Breast epithelium (tissue), 4 donors: ENCODE results near the gene DPY19L1. TPM values are rescaled to one million over a fixed set of nuclear protein-coding genes. Genes with fewer than 3 reads are reported as not detected.
"Not testable (repeated sequence)": the region's sequence is repeated elsewhere in the genome, so short reads cannot be mapped to it uniquely, and the experiment has no call there.

Experiments
- DNase-seq, 2 donors: peaks; one replicate each; pipeline ENCODE4 v3.0.0-alpha.2; 2019; ENCODE audit warnings: low spot score in 2 of 2
- H3K27ac ChIP-seq, 2 donors: fragments of 200-600 bp; sonication (generic) in 1 of 2; one replicate each; pipeline ENCODE4 v1.5.1; 2016 to 2019; ENCODE audit warnings: mild to moderate bottlenecking in 1 of 2
- H3K27me3 ChIP-seq, 2 donors: fragments of 200-600 bp; sonication (generic) in 1 of 2; one replicate each; pipeline versions ENCODE4 v1.5.1 to v1.6.0; 2017 to 2019; ENCODE audit warnings: control low read depth in 1 of 2, mild to moderate bottlenecking in 1 of 2
- H3K36me3 ChIP-seq: fragments of 200-600 bp; one replicate; pipeline ENCODE4 v1.5.1; 2019
- H3K4me1 ChIP-seq, 2 donors: fragments of 200-600 bp; sonication (generic); one replicate each; pipeline ENCODE4 v1.5.1; 2016 to 2019; ENCODE audit warnings: control low read depth in 1 of 2
- H3K4me3 ChIP-seq, 3 donors: fragments of 200-600 bp; sonication (generic); 1 replicate in 2 of 3; 2 replicates in 1 of 3; pipeline ENCODE4 v1.5.1; 2016 to 2019; ENCODE audit warnings: mild to moderate bottlenecking in 3 of 3, moderate library complexity in 2 of 3
- H3K9me3 ChIP-seq, 2 donors: fragments of 200-600 bp; sonication (generic) in 1 of 2; one replicate each; pipeline ENCODE4 v1.5.1; 2016 to 2019; ENCODE audit warnings: control low read depth in 1 of 2
- POLR2A ChIP-seq: fragments of 450-650 bp; IDR thresholded peaks from one replicate; pipeline ENCODE4 v1.6.1; 2016; ENCODE audit warnings: antibody characterized with exemption, mild to moderate bottlenecking, moderate library complexity
- POLR2AphosphoS5 ChIP-seq, 3 donors: sonication (generic); formaldehyde crosslinking; IDR thresholded peaks; one replicate each; pipeline ENCODE4 v1.6.1; 2017; ENCODE audit warnings: antibody characterized with exemption in 3 of 3
- intact Hi-C: fragments of 100-400 bp; cut with DNase I; formaldehyde crosslinking; loops from one replicate; pipeline ENCODE4 v1.15.1; 2023; ENCODE audit warnings: low total_unique reads
- total RNA-seq, 3 donors: library from RNA; depleted of rRNA; stranded (reverse); fragments of >200 nt; gene quantifications; one replicate each; pipeline ENCODE4 v1.1.0, GENCODE V29; 2016
- TF ChIP-seq, protein P1 (sequence below), 3 donors: fragments of 450-650 bp; IDR thresholded peaks; one replicate each; pipeline ENCODE4 v1.5.1; 2016 to 2017; ENCODE audit warnings: antibody characterized with exemption in 3 of 3, mild to moderate bottlenecking in 3 of 3, moderate library complexity in 3 of 3

The DPY19L1 gene
- total RNA-seq = 10 to 100 TPM; 14.1 to 18.2 (median 17.4) TPM

DNA sequence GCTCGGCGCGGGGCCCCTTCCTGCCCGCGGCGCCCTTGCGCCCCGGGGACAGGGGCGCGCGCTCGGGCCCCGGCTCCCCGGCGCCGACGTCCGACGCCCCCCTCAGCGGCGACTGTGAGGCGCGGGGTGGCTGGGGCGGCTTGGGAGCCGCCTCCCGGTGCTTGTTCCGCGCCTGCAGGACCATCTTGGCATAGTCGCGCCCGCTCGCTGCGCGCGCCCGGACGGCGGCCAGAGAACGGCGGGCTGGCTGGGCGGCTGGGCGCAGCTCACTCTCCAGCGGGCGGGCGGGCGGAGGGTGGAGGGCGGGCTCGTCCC, at the start of gene DPY19L1:
DPY19L1 (minus strand) TSS at position 275 of the 315 bp plus-strand sequence; CDS start at position 184, 91 bp downstream.
- Histone ChIP-seq H3K9me3 (no peaks in the 10 kb centered on the region), H3K36me3 (no peaks in the 10 kb centered on the region), H3K27me3 (no peaks in the 10 kb centered on the region), H3K4me1 (no peaks in the 10 kb centered on the region), H3K4me3 (peak within 1 kb of the TSS; percentile 66 to 85 (median 70)), H3K27ac (peak within 1 kb of the TSS; percentile 86 to 90)
- TF ChIP-seq POLR2AphosphoS5 (IDR thresholded peaks at IDR 0.05) (no peak), POLR2A (no peak)
- TF ChIP-seq, protein P1, sequence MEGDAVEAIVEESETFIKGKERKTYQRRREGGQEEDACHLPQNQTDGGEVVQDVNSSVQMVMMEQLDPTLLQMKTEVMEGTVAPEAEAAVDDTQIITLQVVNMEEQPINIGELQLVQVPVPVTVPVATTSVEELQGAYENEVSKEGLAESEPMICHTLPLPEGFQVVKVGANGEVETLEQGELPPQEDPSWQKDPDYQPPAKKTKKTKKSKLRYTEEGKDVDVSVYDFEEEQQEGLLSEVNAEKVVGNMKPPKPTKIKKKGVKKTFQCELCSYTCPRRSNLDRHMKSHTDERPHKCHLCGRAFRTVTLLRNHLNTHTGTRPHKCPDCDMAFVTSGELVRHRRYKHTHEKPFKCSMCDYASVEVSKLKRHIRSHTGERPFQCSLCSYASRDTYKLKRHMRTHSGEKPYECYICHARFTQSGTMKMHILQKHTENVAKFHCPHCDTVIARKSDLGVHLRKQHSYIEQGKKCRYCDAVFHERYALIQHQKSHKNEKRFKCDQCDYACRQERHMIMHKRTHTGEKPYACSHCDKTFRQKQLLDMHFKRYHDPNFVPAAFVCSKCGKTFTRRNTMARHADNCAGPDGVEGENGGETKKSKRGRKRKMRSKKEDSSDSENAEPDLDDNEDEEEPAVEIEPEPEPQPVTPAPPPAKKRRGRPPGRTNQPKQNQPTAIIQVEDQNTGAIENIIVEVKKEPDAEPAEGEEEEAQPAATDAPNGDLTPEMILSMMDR (IDR thresholded peaks at IDR 0.05) = no peak
- no peak for DNase-seq
- intact Hi-C loops = no loop called here

DNA sequence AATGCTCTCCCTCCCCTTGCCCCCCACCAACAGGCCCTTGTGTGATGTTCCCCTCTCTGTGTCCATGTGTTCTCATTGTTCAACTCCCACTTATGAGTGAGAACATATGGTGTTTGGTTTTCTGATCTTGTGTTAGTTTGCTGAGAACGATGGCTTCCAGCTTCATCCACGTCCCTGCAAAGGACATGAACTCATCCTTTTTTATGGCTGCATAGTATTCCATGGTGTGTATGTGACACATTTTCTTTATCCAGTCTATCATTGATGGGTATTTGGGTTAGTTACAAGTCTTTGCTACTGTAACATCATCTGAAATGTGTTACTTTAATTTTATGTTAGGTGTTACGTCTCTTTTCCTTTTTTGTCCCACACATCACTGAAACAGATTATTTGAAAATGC, 42.2 kb upstream of the DPY19L1 start:
- H3K4me1 ChIP-seq, H3K9me3 ChIP-seq, DNase-seq, H3K36me3 ChIP-seq, intact Hi-C loops, H3K4me3 ChIP-seq, H3K27ac ChIP-seq, H3K27me3 ChIP-seq: not testable (repeated sequence)

DNA sequence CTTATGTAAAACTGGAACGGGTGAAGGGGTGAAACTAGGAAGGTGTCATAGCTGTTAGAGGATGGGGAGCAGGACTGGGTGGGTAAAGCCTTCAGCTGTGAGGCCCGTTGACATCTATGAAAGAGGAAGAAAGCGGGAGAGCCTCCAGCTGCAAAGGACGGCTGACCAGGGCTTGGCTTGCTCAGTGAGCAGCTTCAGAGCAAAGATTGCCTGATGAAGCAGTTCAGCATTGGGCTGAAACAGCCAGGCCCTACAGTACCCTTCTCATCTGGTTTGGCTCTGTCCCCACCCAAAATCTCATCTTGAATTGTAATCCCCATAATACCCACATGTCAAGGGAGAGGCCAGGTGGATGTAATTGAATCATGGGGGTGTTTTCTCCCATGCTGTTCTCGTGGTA, 36.7 kb upstream of the DPY19L1 start:
- H3K27ac ChIP-seq, H3K36me3 ChIP-seq, H3K9me3 ChIP-seq, DNase-seq, H3K27me3 ChIP-seq, H3K4me1 ChIP-seq, intact Hi-C loops, H3K4me3 ChIP-seq: not testable (repeated sequence)

DNA sequence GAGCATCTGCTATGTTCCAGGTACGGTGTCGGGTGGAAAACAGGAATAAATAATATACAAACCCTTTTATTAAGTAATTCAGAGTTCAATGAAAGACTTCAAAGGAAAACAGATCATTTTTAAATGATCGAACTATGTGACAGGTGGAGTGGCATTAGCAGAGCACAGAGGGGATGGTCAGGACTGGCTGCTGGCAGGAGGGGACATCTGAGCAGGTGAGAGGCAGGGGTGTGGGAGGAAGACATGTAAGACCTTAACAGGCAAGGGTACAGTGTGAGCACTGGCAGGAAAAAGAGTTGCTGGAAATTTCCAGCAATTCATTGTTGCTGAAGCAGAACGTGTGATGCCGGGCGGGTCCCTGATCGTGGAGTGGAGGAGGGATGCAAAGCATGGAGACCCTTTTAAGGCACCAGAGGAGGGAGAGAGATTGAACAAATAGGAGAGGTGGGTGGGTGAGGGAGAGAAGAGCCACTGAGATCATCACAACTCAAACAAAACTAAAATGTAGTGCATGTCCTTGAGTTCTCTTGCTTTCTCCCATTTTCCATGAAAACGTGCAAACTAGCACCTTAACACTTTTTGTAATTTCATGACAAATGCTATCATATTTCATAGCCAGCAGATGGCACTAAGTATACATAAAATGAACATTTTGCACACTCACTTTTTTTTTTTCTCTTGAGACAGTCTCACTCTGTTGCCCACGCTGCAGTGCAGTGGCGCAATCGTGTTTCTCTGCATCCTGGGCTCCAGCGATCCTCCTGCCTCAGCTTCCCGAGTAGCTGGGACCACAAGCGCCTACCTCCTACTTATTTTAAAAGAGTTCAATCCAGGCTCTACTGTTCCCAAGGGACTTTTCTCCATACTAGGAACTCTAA, 35.9 kb upstream of the DPY19L1 start:
- intact Hi-C loops, H3K27me3 ChIP-seq, H3K4me1 ChIP-seq, DNase-seq, H3K36me3 ChIP-seq, H3K4me3 ChIP-seq, H3K9me3 ChIP-seq, H3K27ac ChIP-seq: not testable (repeated sequence)

DNA sequence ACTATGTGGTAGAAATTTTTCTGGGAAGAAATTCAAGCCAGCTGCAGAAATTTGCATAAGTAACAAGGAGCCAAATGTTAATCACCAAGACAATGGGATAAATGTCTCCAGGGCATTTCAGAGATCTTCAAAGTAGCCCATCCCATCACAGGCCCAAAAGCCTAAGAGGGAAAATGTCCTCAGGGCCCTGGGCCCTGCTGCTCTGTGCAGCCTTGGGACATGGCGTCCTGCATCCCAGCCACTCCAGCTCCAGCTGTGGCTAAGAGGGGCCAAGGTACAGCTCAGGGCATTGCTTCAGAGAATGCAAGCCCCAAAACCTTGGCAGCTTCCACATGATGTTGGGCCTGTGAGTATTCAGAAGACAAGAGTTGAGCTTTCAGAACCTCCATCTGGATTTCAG, 31.8 kb upstream of the DPY19L1 start:
- H3K36me3 ChIP-seq, H3K4me1 ChIP-seq, H3K27me3 ChIP-seq, intact Hi-C loops, H3K27ac ChIP-seq, DNase-seq, H3K9me3 ChIP-seq, H3K4me3 ChIP-seq: not testable (repeated sequence)

DNA sequence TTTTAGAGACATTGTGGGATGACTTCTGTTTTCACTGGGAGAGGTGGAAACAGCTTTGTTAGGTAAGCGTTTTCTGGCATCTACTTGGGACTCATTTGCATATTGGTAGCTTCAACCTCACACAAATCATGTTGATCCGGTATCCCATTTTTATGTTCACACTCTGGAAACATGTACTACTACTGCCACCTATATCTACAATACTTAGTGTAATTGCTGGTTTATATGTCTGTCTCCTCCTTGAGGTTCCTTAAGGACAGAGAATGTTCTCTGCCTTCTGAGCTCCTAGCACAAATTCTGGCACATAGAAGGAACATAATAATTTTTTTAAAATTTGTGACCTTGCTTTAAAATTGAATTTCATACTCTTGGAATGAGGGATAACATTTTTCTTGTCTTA, 28.1 kb upstream of the DPY19L1 start:
- H3K4me1 ChIP-seq, DNase-seq, H3K27ac ChIP-seq, H3K9me3 ChIP-seq, H3K4me3 ChIP-seq, H3K36me3 ChIP-seq, intact Hi-C loops, H3K27me3 ChIP-seq: not testable (repeated sequence)

DNA sequence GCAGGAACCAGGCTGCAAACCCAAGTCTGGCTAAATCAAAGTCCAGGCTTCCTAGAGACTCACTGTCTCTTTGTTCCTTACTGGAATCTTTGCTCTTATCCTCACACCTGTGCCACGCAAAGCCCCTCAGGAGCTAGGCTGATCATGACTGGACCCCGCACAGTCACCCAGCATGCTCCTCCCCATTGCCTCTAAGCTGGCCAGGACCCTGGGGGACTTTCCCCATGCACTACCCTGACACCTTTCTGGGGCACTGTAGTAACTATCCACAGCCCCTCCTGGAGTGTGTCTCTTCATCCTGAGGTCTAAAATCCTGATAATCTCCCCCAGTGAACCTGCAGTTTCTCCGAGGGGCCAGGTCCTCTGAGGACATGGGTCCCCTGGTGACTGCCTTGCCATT, 21.3 kb upstream of the DPY19L1 start:
- intact Hi-C loops, DNase-seq, H3K4me3 ChIP-seq, H3K27ac ChIP-seq, H3K9me3 ChIP-seq, H3K27me3 ChIP-seq, H3K4me1 ChIP-seq, H3K36me3 ChIP-seq: not testable (repeated sequence)

DNA sequence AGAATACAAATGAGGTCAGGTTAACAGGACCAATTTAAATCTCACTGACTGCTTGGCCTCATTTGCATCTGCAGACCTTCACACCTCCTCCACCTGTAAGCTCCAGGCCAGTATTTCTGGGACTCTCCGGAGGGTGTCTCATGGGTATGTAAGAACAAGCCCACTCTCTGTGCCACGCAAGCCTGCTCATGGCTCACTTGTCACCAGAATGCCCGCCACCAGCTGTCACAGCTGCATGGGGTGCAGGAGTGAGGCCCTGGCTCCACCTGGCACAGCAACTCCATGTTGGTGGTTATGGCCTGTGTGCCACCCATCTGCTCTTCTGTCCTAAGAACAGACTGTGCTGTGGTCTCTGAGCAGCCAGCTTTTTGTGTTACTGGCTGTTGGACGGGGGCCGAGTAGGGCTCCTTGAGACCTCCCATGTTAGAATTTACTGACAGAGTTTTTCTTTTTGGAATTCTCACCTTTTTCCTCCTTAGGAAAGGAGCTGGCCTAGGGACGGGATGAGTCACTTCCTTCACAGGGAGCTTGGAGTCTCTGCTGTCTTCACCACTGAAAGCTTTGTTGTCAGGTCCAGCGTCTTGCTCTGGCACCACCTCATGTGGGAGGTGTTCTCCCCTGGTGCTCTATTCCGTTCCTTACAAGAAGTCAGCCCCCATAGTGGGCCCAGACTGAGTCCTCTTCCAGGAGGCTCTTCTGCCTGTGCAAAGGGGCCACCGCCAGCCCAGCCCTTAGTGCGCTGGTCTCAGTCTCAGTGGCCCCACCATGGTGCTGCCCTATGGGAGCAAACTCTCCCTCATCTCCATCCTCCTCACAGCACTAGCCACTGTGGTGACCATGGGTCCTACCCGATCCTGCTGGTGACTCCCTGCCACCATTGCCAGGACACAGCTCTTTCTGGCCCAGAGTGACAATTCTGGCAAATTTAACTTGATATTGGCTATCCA, 20.5 kb upstream of the DPY19L1 start:
- intact Hi-C loops, H3K36me3 ChIP-seq, H3K4me3 ChIP-seq, H3K27me3 ChIP-seq, H3K27ac ChIP-seq, DNase-seq, H3K4me1 ChIP-seq, H3K9me3 ChIP-seq: not testable (repeated sequence)

DNA sequence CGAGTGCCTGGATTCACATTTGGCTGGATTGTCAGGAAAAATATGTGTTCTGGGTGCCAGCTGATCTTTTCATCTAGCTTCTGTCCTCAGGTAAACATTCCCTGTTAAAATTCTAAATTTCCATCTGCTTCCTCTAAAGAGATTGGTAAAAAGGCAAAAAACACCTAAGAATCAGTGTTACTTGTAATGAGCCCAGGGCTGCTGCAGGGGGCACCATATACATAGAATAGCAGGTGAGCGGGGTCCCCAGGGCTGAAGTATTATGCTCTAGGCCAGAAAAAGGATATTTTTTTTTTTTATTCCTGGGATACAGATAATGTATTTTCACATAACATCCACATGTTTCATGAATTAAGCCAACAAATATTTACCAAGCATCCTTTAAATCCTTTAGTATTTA, 18.4 kb upstream of the DPY19L1 start:
- H3K36me3 ChIP-seq, DNase-seq, intact Hi-C loops, H3K9me3 ChIP-seq, H3K4me1 ChIP-seq, H3K27me3 ChIP-seq, H3K4me3 ChIP-seq, H3K27ac ChIP-seq: not testable (repeated sequence)

DNA sequence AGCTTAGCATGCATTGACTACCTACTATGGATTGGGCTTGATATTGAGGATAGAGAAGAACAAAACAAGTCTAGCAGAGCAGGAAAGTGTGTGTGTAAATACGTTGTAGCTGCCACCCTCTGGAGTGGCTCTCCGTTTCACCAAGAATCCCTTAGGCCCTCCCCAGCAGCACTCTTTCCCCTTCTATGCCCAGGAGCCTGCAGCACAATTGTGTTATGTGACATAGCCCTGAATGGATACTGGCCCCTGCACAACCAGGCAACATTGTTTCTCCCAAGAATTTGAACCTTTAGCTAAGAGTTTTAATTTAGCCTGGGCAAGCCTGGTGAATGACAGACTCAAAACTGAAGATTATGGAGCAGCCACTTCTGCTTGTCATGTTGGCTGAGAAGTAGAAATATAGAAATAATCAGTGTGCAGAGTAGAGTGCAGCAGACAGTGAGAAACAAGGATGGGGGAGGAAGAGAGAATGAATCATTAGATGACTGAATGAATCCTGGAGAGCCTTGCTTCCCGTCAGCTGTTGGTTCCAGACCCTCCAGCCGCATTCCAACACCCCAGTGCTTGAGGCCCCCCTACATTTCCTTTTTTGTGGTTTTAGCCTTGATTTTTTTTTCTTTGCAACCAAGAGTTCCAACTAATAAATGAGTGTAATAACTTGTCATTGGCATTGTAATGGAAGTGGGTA, 16.3 kb upstream of the DPY19L1 start:
- DNase-seq, H3K36me3 ChIP-seq, H3K27me3 ChIP-seq, H3K9me3 ChIP-seq, H3K27ac ChIP-seq, intact Hi-C loops, H3K4me3 ChIP-seq, H3K4me1 ChIP-seq: not testable (repeated sequence)

DNA sequence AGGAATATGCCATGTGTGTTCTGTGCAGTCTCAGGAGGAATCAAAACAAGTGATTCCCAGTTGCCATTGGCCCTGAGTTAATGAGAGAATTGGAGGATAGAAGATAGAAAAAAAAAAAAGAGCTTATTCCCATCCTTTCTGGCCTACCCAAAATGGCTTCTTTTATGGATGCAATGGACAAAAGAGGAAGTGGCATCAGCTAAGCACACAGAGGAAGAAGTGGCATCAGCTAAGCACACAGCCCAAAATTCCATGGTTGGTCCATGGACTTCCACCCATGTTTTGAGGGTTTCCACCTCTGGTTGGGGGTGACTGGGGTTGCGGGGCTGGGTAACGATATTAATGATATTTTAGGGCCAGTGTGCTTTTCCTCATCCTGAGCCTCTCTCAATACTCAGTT, 11.1 kb upstream of the DPY19L1 start:
- H3K4me1 ChIP-seq, H3K36me3 ChIP-seq, H3K9me3 ChIP-seq, H3K4me3 ChIP-seq, H3K27me3 ChIP-seq, intact Hi-C loops, H3K27ac ChIP-seq, DNase-seq: not testable (repeated sequence)
